CD8-positive, alpha-beta memory T cell (primary cell): Measurements from ENCODE around the gene ZNF136. TPM values are rescaled to one million over a fixed set of nuclear protein-coding genes. Genes with fewer than 3 reads are reported as not detected.
A peak's percentile ranks its signal among the peaks of the same experiment; 100 is the strongest.

ENCODE experiments used
- CTCF ChIA-PET: fragments of 350-600 bp; sonication (Branson Sonifier 250); formaldehyde crosslinking; loops from one replicate; lab custom pipeline; 2021; ENCODE audit warnings: antibody characterized with exemption; lab: Charles Lee
- POLR2A ChIA-PET: fragments of 350-600 bp; sonication (Branson Sonifier 250); formaldehyde crosslinking; loops from one replicate; lab custom pipeline; 2021; ENCODE audit warnings: antibody characterized with exemption; lab: Charles Lee
- DNase-seq, 5 donors: peaks; one replicate each; pipeline versions ENCODE4 v3.0.0 to v3.0.0-alpha.2; 2020 to 2022; ENCODE audit warnings: mixed read lengths in 1 of 5
- H3K27ac ChIP-seq: one replicate; pipeline ENCODE4 v1.7.0; 2013; ENCODE audit warnings: low read depth, mild to moderate bottlenecking, low read length, moderate library complexity
- H3K27me3 ChIP-seq: 2 replicates; pipeline ENCODE4 v1.7.0; 2013; ENCODE audit warnings: low read length, mild to moderate bottlenecking; ENCODE audit not compliant: insufficient read depth, poor library complexity, severe bottlenecking
- H3K36me3 ChIP-seq: 2 replicates; pipeline ENCODE4 v1.7.0; 2013; ENCODE audit warnings: mild to moderate bottlenecking, low read length, moderate library complexity; ENCODE audit not compliant: insufficient read depth
- H3K4me1 ChIP-seq: 2 replicates; pipeline ENCODE4 v1.7.0; 2013; ENCODE audit warnings: mild to moderate bottlenecking, low read length, moderate library complexity; ENCODE audit not compliant: insufficient read depth
- H3K4me3 ChIP-seq: 2 replicates; pipeline ENCODE4 v1.7.0; 2013; ENCODE audit warnings: mild to moderate bottlenecking, low read length
- H3K9me3 ChIP-seq: 2 replicates; pipeline ENCODE4 v1.7.0; 2013; ENCODE audit warnings: mild to moderate bottlenecking, low read length
- H3K27ac Mint-ChIP-seq, 8 donors: one replicate each; pipeline ENCODE4 v1.8.0; 2020 to 2021; ENCODE audit warnings: mixed read lengths in 8 of 8, mild to moderate bottlenecking in 6 of 8, inconsistent platforms in 3 of 8, moderate library complexity in 3 of 8
- H3K27me3 Mint-ChIP-seq, 2 donors: one replicate each; pipeline ENCODE4 v1.8.0; 2020 to 2021; ENCODE audit warnings: mixed read lengths in 2 of 2, mild to moderate bottlenecking in 1 of 2, moderate library complexity in 1 of 2
- H3K36me3 Mint-ChIP-seq, 3 donors: one replicate each; pipeline ENCODE4 v1.8.0; 2020 to 2021; ENCODE audit warnings: mixed read lengths in 3 of 3, inconsistent platforms in 1 of 3, mild to moderate bottlenecking in 1 of 3
- H3K4me1 Mint-ChIP-seq, 3 donors: one replicate each; pipeline ENCODE4 v1.8.0; 2020 to 2021; ENCODE audit warnings: mixed read lengths in 3 of 3, inconsistent platforms in 1 of 3, mild to moderate bottlenecking in 1 of 3
- H3K4me3 Mint-ChIP-seq, 7 donors: one replicate each; pipeline ENCODE4 v1.8.0; 2020 to 2021; ENCODE audit warnings: mixed read lengths in 7 of 7, mild to moderate bottlenecking in 6 of 7, moderate library complexity in 4 of 7, inconsistent platforms in 2 of 7
- H3K9me3 Mint-ChIP-seq, 5 donors: one replicate each; pipeline ENCODE4 v1.8.0; 2020 to 2022; ENCODE audit warnings: mixed read lengths in 5 of 5, mild to moderate bottlenecking in 3 of 5, moderate library complexity in 2 of 5, inconsistent platforms in 1 of 5
- polyA plus RNA-seq: library from polyadenylated mRNA; unstranded; fragments of 300-500 nt; fragmentation: Illumina TruSeq; gene quantifications from one replicate; pipeline ENCODE4 v1.2.3, GENCODE V29; 2021
- total RNA-seq, 2 experiments: library from RNA; stranded (reverse); gene quantifications; one replicate each; pipeline ENCODE4 v1.2.3, GENCODE V29; 2021

ZNF136 gene
- total and polyA plus RNA-seq, 3 experiments from 2014 or later = 13.0 to 17.4 (median 16.0) TPM

- Histone ChIP-seq H3K4me1 (peaks cover 19% of the 10 kb centered on the region), H3K4me3 (no peak overlapping the region), H3K27me3 (no peaks in the 10 kb centered on the region), H3K9me3 (no peaks in the 10 kb centered on the region), H3K36me3 (no peaks in the 10 kb centered on the region), H3K27ac (no peak overlapping the region)
- H3K27me3 Mint-ChIP-seq = peaks cover 4 to 6% of the 10 kb centered on the region in 2 donors
- DNase-seq = no peak
- peaks cover 27 to 38% (median 34%) of the 10 kb centered on the region in 3 donors for H3K4me1 Mint-ChIP-seq
- peak overlapping the region in 2 of 7 donors; percentile 23 to 32 for H3K4me3 Mint-ChIP-seq
- H3K9me3 Mint-ChIP-seq = peaks cover 0 to 3% (median 0%) of the 10 kb centered on the region in 5 donors
- peaks cover 0 to 13% (median 2%) of the 10 kb centered on the region in 3 donors for H3K36me3 Mint-ChIP-seq
- peak overlapping the region in 1 of 8 donors; percentile 74 for H3K27ac Mint-ChIP-seq
- POLR2A ChIA-PET = interaction anchor here (0.6 kb wide), 1 partner anchor 421 kb away, joined by 3 read pairs; the partner anchor contains the start of gene ZNF823
- CTCF ChIA-PET = interaction anchor here (0.7 kb wide), 1 partner anchor 420 kb away, joined by 3 read pairs; no protein-coding TSS in a partner anchor
Observed at GRCh38 chr19:12159773-12160414, 3.0 kb upstream of the ZNF136 start.

GRCh38 chr19:12162513-12162881 lies 399 bp upstream of the ZNF136 start:
- no peaks in the 10 kb centered on the region for H3K9me3 ChIP-seq
- peak overlapping the region; percentile 90 for H3K27ac ChIP-seq
- H3K4me3 ChIP-seq = peak overlapping the region; percentile 69
- Mint-ChIP-seq H3K36me3 (peaks cover 0 to 24% (median 7%) of the 10 kb centered on the region in 3 donors), H3K4me3 (peak overlapping the region; percentile 86 to 100 (median 96)), H3K9me3 (peaks cover 0 to 3% (median 0%) of the 10 kb centered on the region in 5 donors), H3K4me1 (peaks cover 38 to 48% (median 47%) of the 10 kb centered on the region in 3 donors), H3K27me3 (no peaks in the 10 kb centered on the region), H3K27ac (peak overlapping the region; percentile 66 to 100 (median 98))
- no peaks in the 10 kb centered on the region for H3K27me3 ChIP-seq
- H3K36me3 ChIP-seq = no peaks in the 10 kb centered on the region
- ChIA-PET POLR2A (interaction anchor here (0.9 to 1.5 kb wide), 4 partner anchors 127 to 728 kb away, joined by 3 to 12 read pairs (median 4); partner anchors contain the start of genes GCDH and ZNF563), CTCF (interaction anchor here (0.6 to 2.1 kb wide), 7 partner anchors 16 to 282 kb away, joined by 3 to 12 read pairs (median 3); partner anchors contain the start of genes ZNF20 and ZNF442)
- DNase-seq = no peak
- peaks cover 24% of the 10 kb centered on the region for H3K4me1 ChIP-seq

- peaks cover 0 to 1% of the 10 kb centered on the region in 2 donors for H3K27me3 Mint-ChIP-seq
- H3K9me3 Mint-ChIP-seq = peaks cover 0 to 3% (median 0%) of the 10 kb centered on the region in 5 donors
- H3K4me1 Mint-ChIP-seq = peaks cover 41 to 58% (median 51%) of the 10 kb centered on the region in 3 donors
- H3K36me3 Mint-ChIP-seq = peaks cover 0 to 35% (median 7%) of the 10 kb centered on the region in 3 donors
- peak overlapping the region; percentile 90 for H3K27ac ChIP-seq
- ChIA-PET POLR2A (interaction anchor here (0.6 to 1.5 kb wide), 2 partner anchors 13 to 170 kb away, joined by 3 to 12 read pairs; partner anchors contain the start of gene ZNF563), CTCF (interaction anchor here (1.5 kb wide), 1 partner anchor 23 kb away, joined by 12 read pairs; the partner anchor contains the start of gene ZNF20)
- H3K9me3 ChIP-seq = no peaks in the 10 kb centered on the region
- H3K4me3 ChIP-seq = peak overlapping the region; percentile 69
- peaks cover 24% of the 10 kb centered on the region for H3K4me1 ChIP-seq
- peak overlapping the region; percentile 86 to 100 (median 96) for H3K4me3 Mint-ChIP-seq
- H3K36me3 ChIP-seq = no peaks in the 10 kb centered on the region
- peak overlapping the region; percentile 66 to 100 (median 96) for H3K27ac Mint-ChIP-seq
- DNase-seq = no peak
- H3K27me3 ChIP-seq = no peaks in the 10 kb centered on the region
Observed at GRCh38 chr19:12163826-12164225, 930 bp downstream of the ZNF136 start.

GRCh38 chr19:12166626-12167025 lies 3.7 kb downstream of the ZNF136 start:
- Histone ChIP-seq H3K4me1 (peaks cover 24% of the 10 kb centered on the region), H3K36me3 (peaks cover 5% of the 10 kb centered on the region), H3K9me3 (no peaks in the 10 kb centered on the region), H3K4me3 (no peak overlapping the region), H3K27ac (no peak overlapping the region), H3K27me3 (no peaks in the 10 kb centered on the region)
- ChIA-PET CTCF (no interaction called here), POLR2A (no interaction called here)
- DNase-seq = no peak
- H3K4me3 Mint-ChIP-seq = peak overlapping the region in 1 of 7 donors; percentile 59
- H3K27me3 Mint-ChIP-seq = peaks cover 0 to 1% of the 10 kb centered on the region in 2 donors
- H3K4me1 Mint-ChIP-seq = peaks cover 43 to 73% (median 57%) of the 10 kb centered on the region in 3 donors
- H3K27ac Mint-ChIP-seq = peak overlapping the region in 7 of 8 donors; percentile 4 to 89 (median 45)
- peaks cover 0 to 3% (median 0%) of the 10 kb centered on the region in 5 donors for H3K9me3 Mint-ChIP-seq
- peaks cover 0 to 53% (median 11%) of the 10 kb centered on the region in 3 donors for H3K36me3 Mint-ChIP-seq

- no peak for DNase-seq
- Mint-ChIP-seq H3K4me1 (peaks cover 34 to 38% (median 37%) of the 10 kb centered on the region in 3 donors), H3K36me3 (peaks cover 35 to 80% (median 79%) of the 10 kb centered on the region in 3 donors), H3K4me3 (peak overlapping the region in 2 of 7 donors; percentile 7 to 20), H3K27ac (peak overlapping the region in 2 of 8 donors; percentile 10 to 12), H3K27me3 (no peaks in the 10 kb centered on the region), H3K9me3 (peaks cover 14 to 66% (median 58%) of the 10 kb centered on the region in 5 donors)
- no peaks in the 10 kb centered on the region for H3K27me3 ChIP-seq
- ChIA-PET CTCF (no interaction called here), POLR2A (no interaction called here)
- no peak overlapping the region for H3K27ac ChIP-seq
- no peak overlapping the region for H3K4me3 ChIP-seq
- H3K9me3 ChIP-seq = peaks cover 21% of the 10 kb centered on the region
- H3K36me3 ChIP-seq = peaks cover 5% of the 10 kb centered on the region
- H3K4me1 ChIP-seq = no peaks in the 10 kb centered on the region
Observed at GRCh38 chr19:12180377-12180776, 17.5 kb downstream of the ZNF136 start.

- ChIA-PET POLR2A (no interaction called here), CTCF (no interaction called here)
- Mint-ChIP-seq H3K27ac (no peak overlapping the region), H3K27me3 (no peaks in the 10 kb centered on the region), H3K4me3 (no peak overlapping the region), H3K4me1 (no peaks in the 10 kb centered on the region), H3K9me3 (peaks cover 46 to 95% (median 87%) of the 10 kb centered on the region in 5 donors), H3K36me3 (peaks cover 51 to 89% (median 85%) of the 10 kb centered on the region in 3 donors)
- Histone ChIP-seq H3K4me1 (no peaks in the 10 kb centered on the region), H3K27me3 (no peaks in the 10 kb centered on the region), H3K4me3 (peak overlapping the region; percentile 5), H3K9me3 (peaks cover 72% of the 10 kb centered on the region), H3K27ac (no peak overlapping the region), H3K36me3 (peaks cover 38% of the 10 kb centered on the region)
- no peak for DNase-seq
Observed at GRCh38 chr19:12187625-12188024, 24.7 kb downstream of the ZNF136 start.

GRCh38 chr19:12194827-12195731 lies 32.2 kb downstream of the ZNF136 start:
- Mint-ChIP-seq H3K36me3 (peaks cover 8 to 64% (median 35%) of the 10 kb centered on the region in 3 donors), H3K27ac (peak overlapping the region in 4 of 8 donors; percentile 15 to 51 (median 36)), H3K4me3 (peak overlapping the region in 6 of 7 donors; percentile 55 to 83 (median 71)), H3K9me3 (peaks cover 33 to 89% (median 72%) of the 10 kb centered on the region in 5 donors), H3K4me1 (peaks cover 9 to 13% (median 12%) of the 10 kb centered on the region in 3 donors), H3K27me3 (no peaks in the 10 kb centered on the region)
- Histone ChIP-seq H3K27ac (no peak overlapping the region), H3K9me3 (peaks cover 22% of the 10 kb centered on the region), H3K36me3 (peaks cover 2% of the 10 kb centered on the region), H3K4me1 (no peaks in the 10 kb centered on the region), H3K27me3 (no peaks in the 10 kb centered on the region), H3K4me3 (no peak overlapping the region)
- DNase-seq = peak; percentile 3 to 66 (median 60)
- ChIA-PET CTCF (no interaction called here), POLR2A (no interaction called here)
